ENCODE results near the gene SLC1A7. TPM values are rescaled to one million over a fixed set of nuclear protein-coding genes. Genes with fewer than 3 reads are reported as not detected.

SLC1A7 gene
- total and polyA plus RNA-seq, 2 of the 13 experiments (the other 11 are each of a cell fraction or from before 2014, with no cell fraction given), result 0.04 to 2.0 TPM

GRCh38 chr1:53154859-53155438 is 12.5 kb upstream of the SLC1A7 start (continued):
- TF ChIP-seq PHF5A (CRISPR knock-in tag; IDR thresholded peaks at IDR 0.05; ENCODE audit: low read depth, unreplicated experiment) (no peak), ZNF607 (CRISPR knock-in tag; IDR thresholded peaks at IDR 0.05; ENCODE audit: borderline replicate concordance) (0 out of 2 replicates have a peak, but pooled peaks have one; percentile 26), ZNF782 (CRISPR knock-in tag; IDR thresholded peaks at IDR 0.05; ENCODE audit: borderline replicate concordance) (peak; percentile 23; the same call in 1 of the 2 replicates), PAWR (CRISPR knock-in tag; IDR thresholded peaks at IDR 0.05; ENCODE audit: borderline replicate concordance) (no peak), SCMH1 (CRISPR knock-in tag; IDR thresholded peaks at IDR 0.05; ENCODE audit: borderline replicate concordance) (no peak), PCBP2 (optimal IDR thresholded peaks at IDR 0.05; ENCODE audit: low read depth, low read length, poor library complexity, severe bottlenecking) (no peak), KAT7 (CRISPR knock-in tag; IDR thresholded peaks at IDR 0.05; ENCODE audit: borderline replicate concordance) (0 out of 2 replicates have a peak, but pooled peaks have one; percentile 30), MEIS2 (CRISPR knock-in tag; IDR thresholded peaks at IDR 0.05) (no peak), SRSF4 (IDR thresholded peaks at IDR 0.05; ENCODE audit: low read depth, low read length, poor library complexity, severe bottlenecking) (no peak), ZBTB37 (CRISPR knock-in tag; IDR thresholded peaks at IDR 0.05) (no peak), MEF2D (CRISPR knock-in tag; IDR thresholded peaks at IDR 0.05) (no peak), ZNF512B (CRISPR knock-in tag; IDR thresholded peaks at IDR 0.05; ENCODE audit: borderline replicate concordance) (no peak), SMAD1 (CRISPR knock-in tag; IDR thresholded peaks at IDR 0.05; ENCODE audit: borderline replicate concordance, low read depth) (no peak), ZMYM4 (CRISPR knock-in tag; IDR thresholded peaks at IDR 0.05) (peak; percentile 8; the same call in 1 of the 2 replicates), PHF20 (CRISPR knock-in tag; IDR thresholded peaks at IDR 0.05) (peak; percentile 29; the same call in 1 of the 2 replicates), SMARCE1 (IDR thresholded peaks at IDR 0.05; ENCODE audit: borderline replicate concordance) (no peak)
- TF ChIP-seq, protein P1, sequence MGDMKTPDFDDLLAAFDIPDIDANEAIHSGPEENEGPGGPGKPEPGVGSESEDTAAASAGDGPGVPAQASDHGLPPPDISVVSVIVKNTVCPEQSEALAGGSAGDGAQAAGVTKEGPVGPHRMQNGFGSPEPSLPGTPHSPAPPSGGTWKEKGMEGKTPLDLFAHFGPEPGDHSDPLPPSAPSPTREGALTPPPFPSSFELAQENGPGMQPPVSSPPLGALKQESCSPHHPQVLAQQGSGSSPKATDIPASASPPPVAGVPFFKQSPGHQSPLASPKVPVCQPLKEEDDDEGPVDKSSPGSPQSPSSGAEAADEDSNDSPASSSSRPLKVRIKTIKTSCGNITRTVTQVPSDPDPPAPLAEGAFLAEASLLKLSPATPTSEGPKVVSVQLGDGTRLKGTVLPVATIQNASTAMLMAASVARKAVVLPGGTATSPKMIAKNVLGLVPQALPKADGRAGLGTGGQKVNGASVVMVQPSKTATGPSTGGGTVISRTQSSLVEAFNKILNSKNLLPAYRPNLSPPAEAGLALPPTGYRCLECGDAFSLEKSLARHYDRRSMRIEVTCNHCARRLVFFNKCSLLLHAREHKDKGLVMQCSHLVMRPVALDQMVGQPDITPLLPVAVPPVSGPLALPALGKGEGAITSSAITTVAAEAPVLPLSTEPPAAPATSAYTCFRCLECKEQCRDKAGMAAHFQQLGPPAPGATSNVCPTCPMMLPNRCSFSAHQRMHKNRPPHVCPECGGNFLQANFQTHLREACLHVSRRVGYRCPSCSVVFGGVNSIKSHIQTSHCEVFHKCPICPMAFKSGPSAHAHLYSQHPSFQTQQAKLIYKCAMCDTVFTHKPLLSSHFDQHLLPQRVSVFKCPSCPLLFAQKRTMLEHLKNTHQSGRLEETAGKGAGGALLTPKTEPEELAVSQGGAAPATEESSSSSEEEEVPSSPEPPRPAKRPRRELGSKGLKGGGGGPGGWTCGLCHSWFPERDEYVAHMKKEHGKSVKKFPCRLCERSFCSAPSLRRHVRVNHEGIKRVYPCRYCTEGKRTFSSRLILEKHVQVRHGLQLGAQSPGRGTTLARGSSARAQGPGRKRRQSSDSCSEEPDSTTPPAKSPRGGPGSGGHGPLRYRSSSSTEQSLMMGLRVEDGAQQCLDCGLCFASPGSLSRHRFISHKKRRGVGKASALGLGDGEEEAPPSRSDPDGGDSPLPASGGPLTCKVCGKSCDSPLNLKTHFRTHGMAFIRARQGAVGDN (CRISPR knock-in tag; IDR thresholded peaks at IDR 0.05), result peak; percentile 44

Measured in HepG2 (cell line).